K562 (cell line): ENCODE measurements around the gene FAM200B.

Experiments used
- EZH2 ChIP-seq: IDR thresholded peaks from 2 replicates; pipeline ENCODE4 v1.6.1; 2012; ENCODE audit warnings: low read depth, mild to moderate bottlenecking, inconsistent platforms, low read length, borderline replicate concordance
- MTA2 ChIP-seq: fragments of 450-650 bp; IDR thresholded peaks from 2 replicates; pipeline ENCODE4 v1.6.1; 2016; ENCODE audit warnings: low read depth
- POLR2AphosphoS5 ChIP-seq: IDR thresholded peaks from 2 replicates; pipeline ENCODE4 v1.6.1; 2011; ENCODE audit warnings: mild to moderate bottlenecking, low read depth, low read length, moderate library complexity; ENCODE audit not compliant: control insufficient read depth, insufficient read depth
- SPI1 ChIP-seq: IDR thresholded peaks from 2 replicates; pipeline ENCODE4 v1.6.1; 2011; ENCODE audit warnings: low read depth, low read length, control low read depth, borderline replicate concordance
- TBP ChIP-seq: optimal IDR thresholded peaks from 2 replicates; pipeline ENCODE3; 2011; ENCODE audit warnings: low read depth, low read length, improper control_type of control experiment
- TCF7 ChIP-seq: sonication (generic); IDR thresholded peaks from 2 replicates; pipeline ENCODE4 v1.6.1; 2016; ENCODE audit warnings: antibody characterized with exemption, borderline replicate concordance
- ZNF263 ChIP-seq: sonication (generic); formaldehyde crosslinking; IDR thresholded peaks from 2 replicates; pipeline ENCODE4 v1.8.0; 2022; ENCODE audit warnings: mild to moderate bottlenecking, missing genetic modification reagents, borderline replicate concordance
- TF ChIP-seq, protein P1 (sequence below), 3 experiments: IDR thresholded peaks in 2 of 3; conservative IDR thresholded peaks in 1 of 3; 2 replicates each; pipeline ENCODE4 v1.5.1; 2011 to 2012; ENCODE audit warnings: low read length in 3 of 3, mild to moderate bottlenecking in 3 of 3, control low read depth in 2 of 3, improper control_type of control experiment in 1 of 3, inconsistent platforms in 1 of 3, low read depth in 1 of 3, mixed read lengths in 1 of 3, moderate library complexity in 1 of 3; ENCODE audit not compliant: insufficient read depth in 2 of 3
- TF ChIP-seq, protein P2 (sequence below): sonication (generic); formaldehyde crosslinking; IDR thresholded peaks from 2 replicates; pipeline ENCODE4 v1.8.1; 2022; ENCODE audit warnings: missing genetic modification reagents

DNA sequence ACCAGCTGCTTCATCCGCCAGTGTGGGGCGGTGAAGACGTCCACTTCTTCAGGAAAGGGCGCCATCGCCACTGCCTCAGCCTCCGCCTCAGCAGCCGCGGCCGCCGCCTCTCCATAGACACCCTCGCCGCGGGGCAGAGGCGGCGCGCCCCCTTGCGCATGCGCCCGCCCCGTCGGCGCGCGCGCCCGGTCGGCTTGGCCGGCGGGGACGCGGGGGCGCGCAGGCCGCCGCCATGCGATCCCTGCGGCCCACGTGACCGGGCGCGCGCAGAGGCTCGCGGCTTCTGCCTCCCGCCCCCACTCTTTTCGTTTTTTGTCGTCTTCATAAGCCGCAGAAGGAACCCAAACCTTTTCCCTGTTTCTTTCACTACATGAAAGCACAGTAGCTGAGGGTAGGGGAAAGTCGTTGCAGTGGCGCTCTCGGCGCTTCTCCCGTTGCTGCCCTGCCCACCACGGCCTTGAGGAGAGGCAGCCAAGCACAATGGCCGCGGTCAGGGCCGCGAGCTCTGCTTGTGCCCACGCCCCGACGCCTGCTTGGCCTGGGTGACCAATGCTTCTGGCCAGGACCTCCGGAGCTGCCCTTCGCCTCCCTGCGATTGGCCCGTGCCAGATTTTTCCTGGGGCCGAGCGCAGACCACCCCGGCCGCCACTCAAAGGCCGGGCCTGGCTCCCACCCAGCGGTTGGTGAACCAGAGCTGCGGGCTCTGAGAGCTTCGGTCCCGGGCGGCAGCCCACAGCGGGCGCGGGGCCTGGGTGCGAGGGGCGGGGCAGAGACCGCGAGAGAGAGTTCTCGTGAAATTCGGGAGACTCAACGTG, 26.2 kb upstream of the FAM200B start, which contains the start of gene FBXL5:
- TF ChIP-seq EZH2 = no peak
- TF ChIP-seq MTA2 = no peak
- no peak for TF ChIP-seq ZNF263 (CRISPR knock-in tag)
- peak; percentile 61 for TF ChIP-seq TBP
- TF ChIP-seq, protein P1, sequence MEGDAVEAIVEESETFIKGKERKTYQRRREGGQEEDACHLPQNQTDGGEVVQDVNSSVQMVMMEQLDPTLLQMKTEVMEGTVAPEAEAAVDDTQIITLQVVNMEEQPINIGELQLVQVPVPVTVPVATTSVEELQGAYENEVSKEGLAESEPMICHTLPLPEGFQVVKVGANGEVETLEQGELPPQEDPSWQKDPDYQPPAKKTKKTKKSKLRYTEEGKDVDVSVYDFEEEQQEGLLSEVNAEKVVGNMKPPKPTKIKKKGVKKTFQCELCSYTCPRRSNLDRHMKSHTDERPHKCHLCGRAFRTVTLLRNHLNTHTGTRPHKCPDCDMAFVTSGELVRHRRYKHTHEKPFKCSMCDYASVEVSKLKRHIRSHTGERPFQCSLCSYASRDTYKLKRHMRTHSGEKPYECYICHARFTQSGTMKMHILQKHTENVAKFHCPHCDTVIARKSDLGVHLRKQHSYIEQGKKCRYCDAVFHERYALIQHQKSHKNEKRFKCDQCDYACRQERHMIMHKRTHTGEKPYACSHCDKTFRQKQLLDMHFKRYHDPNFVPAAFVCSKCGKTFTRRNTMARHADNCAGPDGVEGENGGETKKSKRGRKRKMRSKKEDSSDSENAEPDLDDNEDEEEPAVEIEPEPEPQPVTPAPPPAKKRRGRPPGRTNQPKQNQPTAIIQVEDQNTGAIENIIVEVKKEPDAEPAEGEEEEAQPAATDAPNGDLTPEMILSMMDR (IDR thresholded peaks at IDR 0.05 in 2 of 3, conservative IDR thresholded peaks at IDR 0.05 in 1 of 3; ENCODE audit: insufficient read depth in 2 of 3, low read depth in 1 of 3, low read length in 3 of 3) = no peak
- no peak for TF ChIP-seq POLR2AphosphoS5
- TF ChIP-seq, protein P2, sequence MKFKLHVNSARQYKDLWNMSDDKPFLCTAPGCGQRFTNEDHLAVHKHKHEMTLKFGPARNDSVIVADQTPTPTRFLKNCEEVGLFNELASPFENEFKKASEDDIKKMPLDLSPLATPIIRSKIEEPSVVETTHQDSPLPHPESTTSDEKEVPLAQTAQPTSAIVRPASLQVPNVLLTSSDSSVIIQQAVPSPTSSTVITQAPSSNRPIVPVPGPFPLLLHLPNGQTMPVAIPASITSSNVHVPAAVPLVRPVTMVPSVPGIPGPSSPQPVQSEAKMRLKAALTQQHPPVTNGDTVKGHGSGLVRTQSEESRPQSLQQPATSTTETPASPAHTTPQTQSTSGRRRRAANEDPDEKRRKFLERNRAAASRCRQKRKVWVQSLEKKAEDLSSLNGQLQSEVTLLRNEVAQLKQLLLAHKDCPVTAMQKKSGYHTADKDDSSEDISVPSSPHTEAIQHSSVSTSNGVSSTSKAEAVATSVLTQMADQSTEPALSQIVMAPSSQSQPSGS = no peak
- TF ChIP-seq SPI1 = no peak
- TF ChIP-seq TCF7 = no peak
